DOHH2 (cell line): ENCODE results near the gene WDR31.
"Not testable (repeated sequence)": the region's sequence is repeated elsewhere in the genome, so short reads cannot be mapped to it uniquely, and the experiment has no call there.

Experiments used
- CTCF ChIP-seq: fragments of 200-600 bp; sonication (generic); IDR thresholded peaks from one replicate; pipeline ENCODE4 v1.5.1; 2014; ENCODE audit warnings: antibody characterized with exemption, mild to moderate bottlenecking, low read depth, low read length; ENCODE audit not compliant: poor library complexity, severe bottlenecking
- EZH2phosphoT487 ChIP-seq: fragments of 200-600 bp; sonication (generic); IDR thresholded peaks from 2 replicates; pipeline ENCODE4 v1.6.1; 2017; ENCODE audit warnings: borderline replicate concordance, mild to moderate bottlenecking, antibody characterized with exemption, low read length, moderate library complexity, mixed read lengths

DNA sequence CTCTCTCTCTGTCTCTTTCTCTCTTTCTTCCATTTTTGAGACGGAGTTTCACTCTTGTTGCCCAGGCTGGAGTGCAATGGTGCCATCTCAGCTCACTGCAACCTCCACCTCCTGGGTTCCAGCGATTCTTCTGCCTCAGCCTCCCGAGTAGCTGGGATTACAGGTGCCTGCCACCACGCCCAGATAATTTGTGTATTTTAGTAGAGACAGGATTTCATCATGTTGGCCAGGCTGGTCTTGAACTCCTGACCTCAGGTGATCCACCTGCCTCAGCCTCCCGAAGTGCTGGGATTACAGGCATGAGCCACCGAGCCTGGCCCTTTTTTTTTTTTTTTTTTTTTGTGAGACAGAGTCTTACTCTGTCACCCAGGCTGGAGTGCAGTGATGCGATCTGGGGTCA lies 41.4 kb upstream of the WDR31 start:
- TF ChIP-seq CTCF, EZH2phosphoT487: not testable (repeated sequence)
